ENCODE results near the gene ADD3.

DNA sequence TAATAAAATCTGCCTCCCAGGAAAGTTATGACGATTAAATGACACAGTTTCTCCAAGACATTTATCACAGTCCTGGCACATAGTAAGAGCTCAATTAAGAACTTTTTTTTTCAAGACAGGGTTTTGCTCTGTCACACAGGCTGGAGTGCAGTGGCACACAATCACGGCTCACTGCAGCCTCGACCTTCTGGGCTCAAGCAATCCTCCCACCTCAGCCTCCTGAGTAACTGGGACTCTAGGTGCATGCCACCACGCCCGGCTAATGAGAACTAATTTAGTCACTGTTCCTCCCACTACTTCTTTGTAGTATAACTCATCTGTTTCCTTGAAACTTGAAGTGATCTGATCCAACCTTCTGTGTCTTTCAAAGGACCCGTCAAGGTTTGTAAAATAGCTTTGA lies 157.5 kb downstream of the ADD3 start:
- TF ChIP-seq, protein P1, sequence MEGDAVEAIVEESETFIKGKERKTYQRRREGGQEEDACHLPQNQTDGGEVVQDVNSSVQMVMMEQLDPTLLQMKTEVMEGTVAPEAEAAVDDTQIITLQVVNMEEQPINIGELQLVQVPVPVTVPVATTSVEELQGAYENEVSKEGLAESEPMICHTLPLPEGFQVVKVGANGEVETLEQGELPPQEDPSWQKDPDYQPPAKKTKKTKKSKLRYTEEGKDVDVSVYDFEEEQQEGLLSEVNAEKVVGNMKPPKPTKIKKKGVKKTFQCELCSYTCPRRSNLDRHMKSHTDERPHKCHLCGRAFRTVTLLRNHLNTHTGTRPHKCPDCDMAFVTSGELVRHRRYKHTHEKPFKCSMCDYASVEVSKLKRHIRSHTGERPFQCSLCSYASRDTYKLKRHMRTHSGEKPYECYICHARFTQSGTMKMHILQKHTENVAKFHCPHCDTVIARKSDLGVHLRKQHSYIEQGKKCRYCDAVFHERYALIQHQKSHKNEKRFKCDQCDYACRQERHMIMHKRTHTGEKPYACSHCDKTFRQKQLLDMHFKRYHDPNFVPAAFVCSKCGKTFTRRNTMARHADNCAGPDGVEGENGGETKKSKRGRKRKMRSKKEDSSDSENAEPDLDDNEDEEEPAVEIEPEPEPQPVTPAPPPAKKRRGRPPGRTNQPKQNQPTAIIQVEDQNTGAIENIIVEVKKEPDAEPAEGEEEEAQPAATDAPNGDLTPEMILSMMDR (IDR thresholded peaks at IDR 0.05): no peak
- no peak for TF ChIP-seq POLR2A (IDR thresholded peaks at IDR 0.05)

Data from right lobe of liver (tissue), 4 donors.